ENCODE data around the gene UBAC2. TPM values are rescaled to one million over a fixed set of nuclear protein-coding genes. Genes with fewer than 3 reads are reported as not detected.

The UBAC2 gene
- total RNA-seq, 1 donor from 2014 or later, result 87.7 TPM

DNA sequence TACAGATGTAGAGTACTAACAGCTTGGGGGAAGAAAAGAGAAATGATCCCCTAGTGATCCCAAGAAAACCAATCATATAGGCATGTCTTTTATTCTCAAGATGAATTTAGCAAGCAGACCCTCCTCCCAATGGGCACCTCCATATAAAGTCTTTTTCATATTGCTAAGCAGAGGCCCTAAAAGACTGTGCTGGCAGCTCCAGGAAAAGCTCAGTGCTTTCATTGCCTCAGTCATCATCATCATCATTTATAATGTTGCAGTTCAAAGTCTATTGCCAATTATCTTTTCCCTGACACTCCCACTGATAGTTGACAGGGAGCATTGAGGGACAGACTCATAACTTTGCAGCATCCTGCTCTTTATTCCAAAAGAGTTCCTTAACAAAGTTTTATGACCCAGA lies 93.5 kb downstream of the UBAC2 start:
- Histone ChIP-seq H2AFZ (replicated peaks) (no peak overlapping the region), H3K9me3 (ENCODE audit: low read depth) (no peaks in the 10 kb centered on the region), H3K27ac (no peak overlapping the region), H3K4me1 (no peaks in the 10 kb centered on the region), H3K4me2 (no peak overlapping the region), H3K4me3 (no peak overlapping the region), H3K79me2 (ENCODE audit: low read depth) (no peaks in the 10 kb centered on the region), H3F3A (ENCODE audit: low read depth) (no peaks in the 10 kb centered on the region), H4K20me1 (ENCODE audit: low read depth) (no peaks in the 10 kb centered on the region), H3K9ac (no peak overlapping the region), H3K27me3 (no peaks in the 10 kb centered on the region), H3K36me3 (no peaks in the 10 kb centered on the region)
- Mint-ChIP-seq H3K27me3 (ENCODE audit: insufficient read depth, low read depth) (peaks cover 2% of the 10 kb centered on the region), H3K4me3 (no peak overlapping the region), H3K27ac (no peak overlapping the region), H3K9me3 (no peaks in the 10 kb centered on the region), H3K36me3 (peaks cover 2% of the 10 kb centered on the region), H3K4me1 (no peaks in the 10 kb centered on the region)
- no peak for TF ChIP-seq CTCF (IDR thresholded peaks at IDR 0.05)
- TF ChIP-seq EZH2 (IDR thresholded peaks at IDR 0.05), result no peak
- no peak for TF ChIP-seq EZH2phosphoT487 (IDR thresholded peaks at IDR 0.05)
- DNase-seq (ENCODE audit: low spot score), result no peak

GRCh38 chr13:99294958-99295357 lies 94.3 kb downstream of the UBAC2 start:
- Histone ChIP-seq H3K4me3 (no peak overlapping the region), H3K27me3 (no peaks in the 10 kb centered on the region), H4K20me1 (ENCODE audit: low read depth) (peaks cover 6% of the 10 kb centered on the region), H3K79me2 (ENCODE audit: low read depth) (no peaks in the 10 kb centered on the region), H3K36me3 (no peaks in the 10 kb centered on the region), H3K4me2 (no peak overlapping the region), H3K27ac (no peak overlapping the region), H3K4me1 (no peaks in the 10 kb centered on the region), H3K9me3 (ENCODE audit: low read depth) (no peaks in the 10 kb centered on the region), H2AFZ (replicated peaks) (no peak overlapping the region), H3K9ac (no peak overlapping the region), H3F3A (ENCODE audit: low read depth) (no peaks in the 10 kb centered on the region)
- no peak overlapping the region for H3K27ac Mint-ChIP-seq
- H3K9me3 Mint-ChIP-seq, result no peaks in the 10 kb centered on the region
- H3K4me1 Mint-ChIP-seq, result no peaks in the 10 kb centered on the region
- peaks cover 2% of the 10 kb centered on the region for H3K36me3 Mint-ChIP-seq
- no peak for DNase-seq (ENCODE audit: low spot score)
- no peak for TF ChIP-seq CTCF (IDR thresholded peaks at IDR 0.05)
- TF ChIP-seq EZH2 (IDR thresholded peaks at IDR 0.05), result no peak
- no peak for TF ChIP-seq EZH2phosphoT487 (IDR thresholded peaks at IDR 0.05)
- H3K4me3 Mint-ChIP-seq, result no peak overlapping the region
- peaks cover 2% of the 10 kb centered on the region for H3K27me3 Mint-ChIP-seq (ENCODE audit: insufficient read depth, low read depth)

GRCh38 chr13:99295488-99296252 lies 95.0 kb downstream of the UBAC2 start:
- peaks cover 2% of the 10 kb centered on the region for H3K36me3 Mint-ChIP-seq
- H3K27ac Mint-ChIP-seq, result no peak overlapping the region

More at GRCh38 chr13:99295488-99296252, 95.0 kb downstream of the UBAC2 start:
- no peaks in the 10 kb centered on the region for H3K27me3 ChIP-seq
- no peak overlapping the region for H3K4me2 ChIP-seq
- no peak for DNase-seq (ENCODE audit: low spot score)
- H3K79me2 ChIP-seq (ENCODE audit: low read depth), result no peaks in the 10 kb centered on the region
- H3K9me3 ChIP-seq (ENCODE audit: low read depth), result no peaks in the 10 kb centered on the region
- H4K20me1 ChIP-seq (ENCODE audit: low read depth), result peaks cover 7% of the 10 kb centered on the region
- no peak overlapping the region for H3K4me3 ChIP-seq
- no peak for TF ChIP-seq EZH2phosphoT487 (IDR thresholded peaks at IDR 0.05)
- TF ChIP-seq EZH2 (IDR thresholded peaks at IDR 0.05), result no peak
- no peak for TF ChIP-seq CTCF (IDR thresholded peaks at IDR 0.05)
- no peak overlapping the region for H3K27ac ChIP-seq
- Mint-ChIP-seq H3K4me1 (no peaks in the 10 kb centered on the region), H3K4me3 (no peak overlapping the region), H3K9me3 (no peaks in the 10 kb centered on the region), H3K27me3 (ENCODE audit: insufficient read depth, low read depth) (no peaks in the 10 kb centered on the region)
- H2AFZ ChIP-seq (replicated peaks), result no peak overlapping the region
- no peaks in the 10 kb centered on the region for H3K36me3 ChIP-seq
- H3K9ac ChIP-seq, result no peak overlapping the region
- H3K4me1 ChIP-seq, result no peaks in the 10 kb centered on the region
- no peaks in the 10 kb centered on the region for H3F3A ChIP-seq (ENCODE audit: low read depth)

Measured in neural progenitor cell (in vitro differentiated cells).